AG10803 (cell line): ENCODE results near the gene GAPVD1.

Experiments
- DNase-seq: peaks from one replicate; pipeline ENCODE4 v3.0.0; 2010; ENCODE audit warnings: low read depth
- H3K4me3 ChIP-seq: 2 replicates; pipeline ENCODE4 v1.5.1; 2011; ENCODE audit warnings: mild to moderate bottlenecking, low read length, control low read depth
- TF ChIP-seq, protein P1 (sequence below): conservative IDR thresholded peaks from 2 replicates; pipeline ENCODE4 v1.5.1; 2011; ENCODE audit warnings: mild to moderate bottlenecking, low read length, control low read depth, inconsistent platforms

Gene GAPVD1

DNA sequence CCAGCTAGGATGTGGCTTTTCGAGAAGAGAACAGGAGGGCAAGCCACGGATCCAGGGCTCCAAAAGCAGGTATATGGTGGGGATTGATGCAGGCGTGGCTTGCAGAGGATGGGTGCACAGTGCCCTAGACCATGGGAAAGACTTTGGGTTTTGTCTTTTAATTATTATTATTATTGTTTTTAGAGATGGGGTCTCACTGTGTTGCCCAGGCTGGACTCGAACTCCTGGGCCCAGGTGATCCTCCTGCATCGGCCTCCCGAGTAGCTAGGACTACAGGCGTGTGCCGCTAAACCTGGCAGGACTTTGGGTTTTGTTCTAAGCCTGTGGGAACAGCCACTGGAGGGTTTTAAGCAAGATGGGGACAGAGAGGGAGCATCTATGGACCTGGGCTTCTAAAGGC is 152.0 kb downstream of the GAPVD1 start:
- TF ChIP-seq, protein P1, sequence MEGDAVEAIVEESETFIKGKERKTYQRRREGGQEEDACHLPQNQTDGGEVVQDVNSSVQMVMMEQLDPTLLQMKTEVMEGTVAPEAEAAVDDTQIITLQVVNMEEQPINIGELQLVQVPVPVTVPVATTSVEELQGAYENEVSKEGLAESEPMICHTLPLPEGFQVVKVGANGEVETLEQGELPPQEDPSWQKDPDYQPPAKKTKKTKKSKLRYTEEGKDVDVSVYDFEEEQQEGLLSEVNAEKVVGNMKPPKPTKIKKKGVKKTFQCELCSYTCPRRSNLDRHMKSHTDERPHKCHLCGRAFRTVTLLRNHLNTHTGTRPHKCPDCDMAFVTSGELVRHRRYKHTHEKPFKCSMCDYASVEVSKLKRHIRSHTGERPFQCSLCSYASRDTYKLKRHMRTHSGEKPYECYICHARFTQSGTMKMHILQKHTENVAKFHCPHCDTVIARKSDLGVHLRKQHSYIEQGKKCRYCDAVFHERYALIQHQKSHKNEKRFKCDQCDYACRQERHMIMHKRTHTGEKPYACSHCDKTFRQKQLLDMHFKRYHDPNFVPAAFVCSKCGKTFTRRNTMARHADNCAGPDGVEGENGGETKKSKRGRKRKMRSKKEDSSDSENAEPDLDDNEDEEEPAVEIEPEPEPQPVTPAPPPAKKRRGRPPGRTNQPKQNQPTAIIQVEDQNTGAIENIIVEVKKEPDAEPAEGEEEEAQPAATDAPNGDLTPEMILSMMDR: no peak
- no peak for DNase-seq
- H3K4me3 ChIP-seq: no peak overlapping the region

DNA sequence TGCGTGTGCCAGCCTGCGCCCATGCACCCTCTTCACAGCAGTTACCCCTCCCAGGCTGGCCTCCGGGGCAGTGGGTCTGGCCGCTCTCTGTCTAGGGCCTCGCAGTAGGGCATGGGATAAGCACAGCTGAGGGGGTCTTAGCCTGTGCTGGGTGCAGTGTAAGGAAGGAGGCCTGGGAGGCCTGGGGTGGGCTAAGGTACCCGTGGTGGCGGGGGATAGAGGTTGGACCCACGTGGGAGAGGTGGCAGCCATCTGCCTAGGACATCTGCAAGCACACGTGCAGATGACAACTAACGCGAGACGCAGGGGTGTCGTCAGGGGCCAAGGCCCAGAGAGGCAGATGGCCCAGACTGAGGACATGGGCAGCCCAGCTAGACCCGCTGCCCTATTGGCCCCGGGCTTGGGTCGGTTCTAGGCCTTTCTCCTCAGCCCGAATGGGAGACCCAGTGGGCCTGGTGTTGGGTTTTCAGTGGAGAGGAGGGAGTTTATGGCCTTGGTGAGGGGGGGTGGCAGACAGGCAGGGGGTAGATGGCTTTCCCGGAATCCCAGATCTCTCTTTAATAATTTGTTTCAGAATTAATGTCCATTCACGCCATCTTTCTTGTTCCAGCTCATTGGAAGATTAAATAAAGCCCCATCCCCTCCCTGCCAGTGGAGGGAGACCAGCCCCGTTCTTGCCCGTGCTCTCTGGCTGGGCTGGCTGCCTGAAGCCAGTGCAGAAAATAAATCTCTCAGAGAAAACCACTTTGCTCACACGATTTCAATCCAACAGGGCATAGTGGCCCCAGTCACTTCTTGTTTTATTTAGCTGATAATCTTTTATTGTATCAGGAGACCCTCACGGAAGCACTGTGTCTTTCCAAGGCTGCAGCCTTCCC is 154.2 kb downstream of the GAPVD1 start:
- no peak overlapping the region for H3K4me3 ChIP-seq
- DNase-seq: no peak
- TF ChIP-seq, protein P1: no peak

DNA sequence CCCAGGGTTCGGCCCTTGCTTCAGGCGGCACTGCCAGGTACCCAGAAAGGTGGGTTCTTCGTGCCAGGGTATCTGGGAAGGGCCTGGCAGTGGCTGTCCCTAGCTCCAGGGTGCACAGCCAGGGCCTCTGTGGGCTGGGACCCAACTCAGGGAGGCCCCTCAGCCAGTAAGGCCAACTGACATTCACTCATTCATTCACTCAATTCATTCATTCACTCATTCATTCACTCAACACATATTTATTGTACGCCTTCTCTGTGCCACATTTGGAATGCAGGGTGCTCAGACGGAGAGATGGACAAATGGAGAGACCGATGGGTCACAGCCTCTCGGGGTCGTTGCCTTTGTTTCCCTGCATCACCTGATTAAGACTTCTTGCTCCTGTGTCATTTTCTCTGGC is 154.9 kb downstream of the GAPVD1 start:
- TF ChIP-seq, protein P1: no peak
- no peak for DNase-seq
- no peak overlapping the region for H3K4me3 ChIP-seq
